HEK293 (cell line): ENCODE measurements around the gene JAZF1.
"Not testable (repeated sequence)": the region's sequence is repeated elsewhere in the genome, so short reads cannot be mapped to it uniquely, and the experiment has no call there.

Experiments
- CTCF ChIA-PET: fragments of 350-600 bp; formaldehyde crosslinking; extraction: SDS; loops from one replicate; lab custom pipeline; 2021; ENCODE audit warnings: antibody characterized with exemption; lab: Yijun Ruan, JAX
- POLR2A ChIA-PET: fragments of 300-600 bp; formaldehyde crosslinking; extraction: SDS; loops from one replicate; lab custom pipeline; 2020; ENCODE audit warnings: antibody characterized with exemption, inconsistent platforms; lab: Yijun Ruan, JAX
- H3K27ac ChIP-seq: fragments of 200-500 bp; sonication (Bioruptor generic); 2 replicates; pipeline ENCODE4 v1.5.1; 2014; ENCODE audit warnings: low read depth, low read length, control low read depth, inconsistent platforms; ENCODE audit errors: extremely low read depth
- H3K36me3 ChIP-seq, 2 experiments: fragments of 200-500 bp in 1 of 2; sonication (Bioruptor generic) in 1 of 2; 1 replicate in 1 of 2; 2 replicates in 1 of 2; pipeline ENCODE4 v1.5.1; 2014 to 2017; ENCODE audit warnings: inconsistent platforms in 2 of 2, low read length in 2 of 2; ENCODE audit not compliant: control insufficient read depth in 2 of 2, insufficient read depth in 1 of 2
- H3K4me1 ChIP-seq: fragments of 200-500 bp; sonication (Bioruptor generic); 2 replicates; pipeline ENCODE4 v1.5.1; 2014; ENCODE audit warnings: mild to moderate bottlenecking, low read length, inconsistent platforms; ENCODE audit not compliant: control insufficient read depth, insufficient read depth
- H3K4me3 ChIP-seq: 2 replicates; pipeline ENCODE4 v1.5.1; 2011; ENCODE audit warnings: low read depth, mild to moderate bottlenecking, control low read depth, low read length, moderate library complexity
- H3K9me3 ChIP-seq: fragments of 200-500 bp; sonication (Bioruptor generic); 2 replicates; pipeline ENCODE4 v1.5.1; 2014; ENCODE audit warnings: low read depth, low read length, inconsistent platforms; ENCODE audit not compliant: control insufficient read depth, insufficient read depth
- SALL2 ChIP-seq: fragments of 450-650 bp; formaldehyde crosslinking; IDR thresholded peaks from 2 replicates; pipeline ENCODE4 v1.5.0; 2017; ENCODE audit warnings: missing biosample characterization, mild to moderate bottlenecking, missing genetic modification characterization, borderline replicate concordance
- SETDB1 ChIP-seq: IDR thresholded peaks from one replicate; pipeline ENCODE4 v1.6.1; 2017; ENCODE audit warnings: mild to moderate bottlenecking, low read length, moderate library complexity, mixed read lengths; ENCODE audit not compliant: insufficient read length
- SP2 ChIP-seq: fragments of 450-650 bp; formaldehyde crosslinking; IDR thresholded peaks from 2 replicates; pipeline ENCODE4 v1.5.1; 2016; ENCODE audit warnings: missing biosample characterization, missing genetic modification characterization
- TCF7L2 ChIP-seq: IDR thresholded peaks from 2 replicates; pipeline ENCODE4 v1.6.1; 2011; ENCODE audit warnings: low read depth, mild to moderate bottlenecking, inconsistent platforms, low read length, moderate library complexity, borderline replicate concordance
- ZFP3 ChIP-seq: fragments of 450-650 bp; formaldehyde crosslinking; IDR thresholded peaks from 2 replicates; pipeline ENCODE4 v1.5.1; 2016; ENCODE audit warnings: low read depth, missing biosample characterization, missing genetic modification characterization
- ZFP41 ChIP-seq: fragments of 450-650 bp; formaldehyde crosslinking; IDR thresholded peaks from 2 replicates; pipeline ENCODE4 v1.5.1; 2016; ENCODE audit warnings: missing biosample characterization, missing genetic modification characterization, borderline replicate concordance
- ZNF138 ChIP-seq: fragments of 450-650 bp; formaldehyde crosslinking; IDR thresholded peaks from 2 replicates; pipeline ENCODE4 v1.5.1; 2016; ENCODE audit warnings: missing biosample characterization, missing genetic modification characterization, borderline replicate concordance
- ZNF16 ChIP-seq: fragments of 450-650 bp; formaldehyde crosslinking; IDR thresholded peaks from 2 replicates; pipeline ENCODE4 v1.5.1; 2016; ENCODE audit warnings: low read depth, missing biosample characterization, missing genetic modification characterization
- ZNF214 ChIP-seq: fragments of 450-650 bp; formaldehyde crosslinking; IDR thresholded peaks from 2 replicates; pipeline ENCODE4 v1.5.1; 2017; ENCODE audit warnings: missing biosample characterization, mild to moderate bottlenecking, missing genetic modification characterization, borderline replicate concordance
- ZNF223 ChIP-seq: fragments of 450-650 bp; formaldehyde crosslinking; IDR thresholded peaks from 2 replicates; pipeline ENCODE4 v1.5.1; 2016; ENCODE audit warnings: missing biosample characterization, missing genetic modification characterization
- ZNF654 ChIP-seq: fragments of 450-650 bp; formaldehyde crosslinking; IDR thresholded peaks from 2 replicates; pipeline ENCODE4 v1.5.1; 2016; ENCODE audit warnings: low read depth, missing biosample characterization, missing genetic modification characterization
- ZNF701 ChIP-seq: fragments of 450-650 bp; formaldehyde crosslinking; IDR thresholded peaks from 2 replicates; pipeline ENCODE4 v1.5.1; 2016; ENCODE audit warnings: missing biosample characterization, missing genetic modification characterization
- ZSCAN4 ChIP-seq: fragments of 450-650 bp; formaldehyde crosslinking; IDR thresholded peaks from 2 replicates; pipeline ENCODE4 v1.5.1; 2017; ENCODE audit warnings: missing biosample characterization, missing genetic modification characterization
- TF ChIP-seq, protein P1 (sequence below): fragments of 450-650 bp; formaldehyde crosslinking; IDR thresholded peaks from 2 replicates; pipeline ENCODE4 v1.5.1; 2016; ENCODE audit warnings: missing biosample characterization, missing genetic modification characterization, low read depth
- TF ChIP-seq, protein P2 (sequence below): fragments of 450-650 bp; formaldehyde crosslinking; conservative IDR thresholded peaks from 2 replicates; pipeline ENCODE4 v1.5.1; 2016; ENCODE audit warnings: low read depth, missing biosample characterization, missing genetic modification characterization

JAZF1 gene

DNA sequence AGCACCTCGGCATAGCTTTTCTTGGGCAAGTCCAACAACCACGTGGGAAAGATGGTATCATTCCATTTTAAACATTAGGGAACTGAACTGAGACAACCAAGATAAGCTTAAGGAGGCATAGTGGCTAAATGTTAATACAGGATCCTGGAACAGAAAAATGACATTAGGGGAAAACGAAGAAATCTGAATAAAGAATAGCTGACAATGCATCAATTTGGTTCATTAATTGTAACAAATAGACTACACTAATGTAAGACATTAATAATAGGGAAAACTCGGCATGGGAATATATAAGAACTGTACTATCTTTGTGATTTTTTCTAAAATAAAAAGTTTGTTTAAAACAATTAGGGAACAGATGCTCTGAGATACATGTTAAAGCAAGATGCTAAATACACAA lies 165.4 kb downstream of the JAZF1 start:
- TF ChIP-seq ZFP3 (tag by site-specific recombination) (no peak), ZNF701 (no peak), ZNF16 (tag by site-specific recombination) (no peak), ZNF138 (tag by site-specific recombination) (no peak), ZFP41 (tag by site-specific recombination) (no peak), ZNF214 (no peak), TCF7L2 (no peak), ZSCAN4 (tag by site-specific recombination) (no peak), ZNF223 (tag by site-specific recombination) (no peak), ZNF654 (no peak), SP2 (tag by site-specific recombination) (no peak)
- TF ChIP-seq, protein P1, sequence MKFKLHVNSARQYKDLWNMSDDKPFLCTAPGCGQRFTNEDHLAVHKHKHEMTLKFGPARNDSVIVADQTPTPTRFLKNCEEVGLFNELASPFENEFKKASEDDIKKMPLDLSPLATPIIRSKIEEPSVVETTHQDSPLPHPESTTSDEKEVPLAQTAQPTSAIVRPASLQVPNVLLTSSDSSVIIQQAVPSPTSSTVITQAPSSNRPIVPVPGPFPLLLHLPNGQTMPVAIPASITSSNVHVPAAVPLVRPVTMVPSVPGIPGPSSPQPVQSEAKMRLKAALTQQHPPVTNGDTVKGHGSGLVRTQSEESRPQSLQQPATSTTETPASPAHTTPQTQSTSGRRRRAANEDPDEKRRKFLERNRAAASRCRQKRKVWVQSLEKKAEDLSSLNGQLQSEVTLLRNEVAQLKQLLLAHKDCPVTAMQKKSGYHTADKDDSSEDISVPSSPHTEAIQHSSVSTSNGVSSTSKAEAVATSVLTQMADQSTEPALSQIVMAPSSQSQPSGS: no peak
- Histone ChIP-seq H3K4me3 (no peak overlapping the region), H3K27ac (no peak overlapping the region), H3K9me3 (no peaks in the 10 kb centered on the region), H3K36me3 (no peaks in the 10 kb centered on the region), H3K4me1 (peaks cover 5% of the 10 kb centered on the region; the same call in 1 of the 2 replicates)
- CTCF ChIA-PET: interaction anchor here (1.5 kb wide), 1 partner anchor 82 kb away, joined by 5 read pairs; no protein-coding TSS in a partner anchor
- POLR2A ChIA-PET: no interaction called here

GRCh38 chr7:28014340-28014739 lies 166.3 kb downstream of the JAZF1 start:
- H3K27ac ChIP-seq, H3K9me3 ChIP-seq, H3K36me3 ChIP-seq, H3K4me3 ChIP-seq, POLR2A ChIA-PET, H3K4me1 ChIP-seq, CTCF ChIA-PET: not testable (repeated sequence)
- peak; percentile 67 for TF ChIP-seq SETDB1
- TF ChIP-seq, all 188 proteins: peak for 1; not testable (repeated sequence) for 187

DNA sequence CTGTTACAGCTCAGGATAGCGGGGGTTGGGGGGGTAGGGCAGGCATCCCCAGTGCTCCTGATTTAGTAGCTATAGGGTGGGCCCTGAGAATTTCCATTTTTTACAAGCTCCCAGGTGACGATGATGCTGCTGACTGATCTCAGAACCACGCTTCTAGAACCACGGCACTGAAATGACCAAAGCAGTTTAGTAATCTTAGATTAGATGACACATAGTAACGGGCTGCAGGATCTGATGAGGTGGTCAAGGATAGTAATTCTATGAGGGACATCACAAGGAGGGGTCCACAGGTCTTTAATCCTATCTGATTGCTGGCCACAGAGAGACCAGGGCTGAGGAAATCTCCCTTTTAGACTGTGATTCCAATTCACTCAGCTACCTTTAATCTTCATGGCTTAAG lies 167.2 kb downstream of the JAZF1 start:
- H3K36me3 ChIP-seq: no peaks in the 10 kb centered on the region
- CTCF ChIA-PET: interaction anchor here (0.6 kb wide), 1 partner anchor 1074 kb away, joined by 3 read pairs; no protein-coding TSS in a partner anchor
- H3K4me1 ChIP-seq: no peaks in the 10 kb centered on the region
- H3K27ac ChIP-seq: no peak overlapping the region
- POLR2A ChIA-PET: no interaction called here
- no peak overlapping the region for H3K4me3 ChIP-seq
- no peaks in the 10 kb centered on the region for H3K9me3 ChIP-seq
- no peak for TF ChIP-seq SALL2
- TF ChIP-seq, protein P2, sequence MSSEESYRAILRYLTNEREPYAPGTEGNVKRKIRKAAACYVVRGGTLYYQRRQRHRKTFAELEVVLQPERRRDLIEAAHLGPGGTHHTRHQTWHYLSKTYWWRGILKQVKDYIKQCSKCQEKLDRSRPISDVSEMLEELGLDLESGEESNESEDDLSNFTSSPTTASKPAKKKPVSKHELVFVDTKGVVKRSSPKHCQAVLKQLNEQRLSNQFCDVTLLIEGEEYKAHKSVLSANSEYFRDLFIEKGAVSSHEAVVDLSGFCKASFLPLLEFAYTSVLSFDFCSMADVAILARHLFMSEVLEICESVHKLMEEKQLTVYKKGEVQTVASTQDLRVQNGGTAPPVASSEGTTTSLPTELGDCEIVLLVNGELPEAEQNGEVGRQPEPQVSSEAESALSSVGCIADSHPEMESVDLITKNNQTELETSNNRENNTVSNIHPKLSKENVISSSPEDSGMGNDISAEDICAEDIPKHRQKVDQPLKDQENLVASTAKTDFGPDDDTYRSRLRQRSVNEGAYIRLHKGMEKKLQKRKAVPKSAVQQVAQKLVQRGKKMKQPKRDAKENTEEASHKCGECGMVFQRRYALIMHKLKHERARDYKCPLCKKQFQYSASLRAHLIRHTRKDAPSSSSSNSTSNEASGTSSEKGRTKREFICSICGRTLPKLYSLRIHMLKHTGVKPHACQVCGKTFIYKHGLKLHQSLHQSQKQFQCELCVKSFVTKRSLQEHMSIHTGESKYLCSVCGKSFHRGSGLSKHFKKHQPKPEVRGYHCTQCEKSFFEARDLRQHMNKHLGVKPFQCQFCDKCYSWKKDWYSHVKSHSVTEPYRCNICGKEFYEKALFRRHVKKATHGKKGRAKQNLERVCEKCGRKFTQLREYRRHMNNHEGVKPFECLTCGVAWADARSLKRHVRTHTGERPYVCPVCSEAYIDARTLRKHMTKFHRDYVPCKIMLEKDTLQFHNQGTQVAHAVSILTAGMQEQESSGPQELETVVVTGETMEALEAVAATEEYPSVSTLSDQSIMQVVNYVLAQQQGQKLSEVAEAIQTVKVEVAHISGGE (tag by site-specific recombination): no peak
